Stimulated activated CD8-positive, alpha-beta memory T cell treated with anti-CD3 and anti-CD28 coated beads, Interleukin-4, amount 100 ng/mL, for 1 hour (primary cell): ENCODE measurements around the gene CTU1.

Experiments
- DNase-seq, 2 donors: peaks; one replicate each; pipeline ENCODE4 v3.0.0-alpha.2; 2020; ENCODE audit warnings: low read depth in 2 of 2, low spot score in 1 of 2

The CTU1 gene

GRCh38 chr19:51131780-51132680 is 23.8 kb upstream of the CTU1 start:
- no peak for DNase-seq

- no peak for DNase-seq
Measured at GRCh38 chr19:51129716-51130115, 21.5 kb upstream of the CTU1 start.

- no peak for DNase-seq
Measured at GRCh38 chr19:51128227-51128626, 20.0 kb upstream of the CTU1 start.

GRCh38 chr19:51127755-51128154 is 19.5 kb upstream of the CTU1 start:
- DNase-seq: no peak

GRCh38 chr19:51127032-51127431 is 18.8 kb upstream of the CTU1 start:
- DNase-seq: no peak

GRCh38 chr19:51125421-51126075 is 17.3 kb upstream of the CTU1 start:
- no peak for DNase-seq

- DNase-seq: no peak
Measured at GRCh38 chr19:51124729-51125128, 16.5 kb upstream of the CTU1 start, which contains the start of gene SIGLEC9. SIGLEC9 (plus strand) TSS chr19:51124906; CDS start chr19:51124975, 69 bp downstream.

GRCh38 chr19:51124216-51124615 is 16.0 kb upstream of the CTU1 start:
- no peak for DNase-seq

GRCh38 chr19:51123802-51124201 is 15.6 kb upstream of the CTU1 start:
- no peak for DNase-seq

GRCh38 chr19:51123381-51123800 is 15.2 kb upstream of the CTU1 start:
- DNase-seq: no peak

- DNase-seq: no peak
Measured at GRCh38 chr19:51122112-51122981, 14.1 kb upstream of the CTU1 start.

- no peak for DNase-seq
Measured at GRCh38 chr19:51121257-51121656, 13.0 kb upstream of the CTU1 start.

- DNase-seq: no peak
Measured at GRCh38 chr19:51120160-51120559, 12.0 kb upstream of the CTU1 start.

GRCh38 chr19:51119611-51120010 is 11.4 kb upstream of the CTU1 start:
- DNase-seq: no peak

- no peak for DNase-seq
Measured at GRCh38 chr19:51119101-51119500, 10.9 kb upstream of the CTU1 start.

- no peak for DNase-seq
Measured at GRCh38 chr19:51116736-51117286, 8.6 kb upstream of the CTU1 start.

GRCh38 chr19:51114087-51114729 is 6.0 kb upstream of the CTU1 start:
- no peak for DNase-seq

GRCh38 chr19:51111606-51112005 is 3.4 kb upstream of the CTU1 start:
- no peak for DNase-seq

- no peak for DNase-seq
Measured at GRCh38 chr19:51110666-51110971, 2.4 kb upstream of the CTU1 start.

GRCh38 chr19:51108805-51109146 is 567 bp upstream of the CTU1 start:
- DNase-seq: no peak
